WERI-Rb-1 (cell line): ENCODE measurements around the gene FBXW7.

Experiments used
- DNase-seq: peaks from one replicate; pipeline ENCODE4 v3.0.0-alpha.2; 2020
- H3K27ac ChIP-seq: fragments of 250-450 bp; sonication (Bioruptor Pico); 2 replicates; pipeline ENCODE4 v1.5.1; 2020; ENCODE audit warnings: mild to moderate bottlenecking, moderate library complexity
- H3K27me3 ChIP-seq: fragments of 250-450 bp; sonication (Bioruptor Pico); 2 replicates; pipeline ENCODE4 v1.5.1; 2021; ENCODE audit warnings: mild to moderate bottlenecking, low read depth, moderate library complexity; ENCODE audit not compliant: insufficient read depth, severe bottlenecking
- H3K36me3 ChIP-seq: fragments of 250-450 bp; sonication (Bioruptor Pico); 2 replicates; pipeline ENCODE4 v1.5.1; 2020; ENCODE audit warnings: mild to moderate bottlenecking, moderate library complexity
- H3K4me3 ChIP-seq: 2 replicates; pipeline ENCODE4 v1.5.1; 2011; ENCODE audit warnings: low read depth, mild to moderate bottlenecking, control low read depth, low read length
- H3K9me3 ChIP-seq: fragments of 250-450 bp; sonication (Bioruptor Pico); 2 replicates; pipeline ENCODE4 v1.5.1; 2021; ENCODE audit warnings: mild to moderate bottlenecking, moderate library complexity; ENCODE audit not compliant: severe bottlenecking
- TF ChIP-seq, protein P1 (sequence below): IDR thresholded peaks from 2 replicates; pipeline ENCODE4 v1.5.1; 2011; ENCODE audit warnings: low read depth, mild to moderate bottlenecking, control low read depth, inconsistent platforms, low read length

Gene FBXW7

DNA sequence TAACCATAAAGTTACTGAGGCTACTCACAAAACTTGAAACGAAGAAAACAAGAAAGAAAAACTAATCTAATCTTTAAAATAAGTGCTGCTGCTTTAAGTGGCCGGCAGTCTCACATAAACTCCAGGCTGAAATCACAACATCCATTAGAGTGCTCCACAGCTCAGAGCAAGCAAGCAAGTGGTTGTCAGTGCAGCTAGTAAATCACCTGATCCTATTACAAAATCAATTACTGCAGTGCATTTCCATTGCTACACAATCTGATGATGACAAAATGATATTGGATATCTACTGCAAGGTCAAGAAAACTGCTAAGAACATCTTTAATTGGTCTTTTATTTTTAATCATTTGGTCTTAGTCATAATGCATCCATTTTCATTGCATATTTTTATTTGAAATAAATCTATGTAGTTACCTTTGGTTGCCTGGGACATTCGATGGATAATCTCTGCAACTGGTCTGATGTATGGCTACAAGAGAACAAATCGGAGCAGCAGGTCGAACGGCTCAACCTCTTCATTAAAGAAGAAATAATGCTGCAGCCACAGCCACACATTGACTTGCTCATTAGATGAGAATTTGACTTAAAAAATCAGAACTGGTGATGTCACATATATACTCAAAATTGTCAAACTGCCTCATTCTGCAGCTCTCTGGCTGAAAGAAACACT lies 87.7 kb downstream of the FBXW7 start:
- no peaks in the 10 kb centered on the region for H3K27me3 ChIP-seq
- no peaks in the 10 kb centered on the region for H3K36me3 ChIP-seq
- TF ChIP-seq, protein P1, sequence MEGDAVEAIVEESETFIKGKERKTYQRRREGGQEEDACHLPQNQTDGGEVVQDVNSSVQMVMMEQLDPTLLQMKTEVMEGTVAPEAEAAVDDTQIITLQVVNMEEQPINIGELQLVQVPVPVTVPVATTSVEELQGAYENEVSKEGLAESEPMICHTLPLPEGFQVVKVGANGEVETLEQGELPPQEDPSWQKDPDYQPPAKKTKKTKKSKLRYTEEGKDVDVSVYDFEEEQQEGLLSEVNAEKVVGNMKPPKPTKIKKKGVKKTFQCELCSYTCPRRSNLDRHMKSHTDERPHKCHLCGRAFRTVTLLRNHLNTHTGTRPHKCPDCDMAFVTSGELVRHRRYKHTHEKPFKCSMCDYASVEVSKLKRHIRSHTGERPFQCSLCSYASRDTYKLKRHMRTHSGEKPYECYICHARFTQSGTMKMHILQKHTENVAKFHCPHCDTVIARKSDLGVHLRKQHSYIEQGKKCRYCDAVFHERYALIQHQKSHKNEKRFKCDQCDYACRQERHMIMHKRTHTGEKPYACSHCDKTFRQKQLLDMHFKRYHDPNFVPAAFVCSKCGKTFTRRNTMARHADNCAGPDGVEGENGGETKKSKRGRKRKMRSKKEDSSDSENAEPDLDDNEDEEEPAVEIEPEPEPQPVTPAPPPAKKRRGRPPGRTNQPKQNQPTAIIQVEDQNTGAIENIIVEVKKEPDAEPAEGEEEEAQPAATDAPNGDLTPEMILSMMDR: no peak
- no peak overlapping the region for H3K27ac ChIP-seq
- no peak overlapping the region for H3K4me3 ChIP-seq
- DNase-seq: peak; percentile 53
- no peaks in the 10 kb centered on the region for H3K9me3 ChIP-seq

DNA sequence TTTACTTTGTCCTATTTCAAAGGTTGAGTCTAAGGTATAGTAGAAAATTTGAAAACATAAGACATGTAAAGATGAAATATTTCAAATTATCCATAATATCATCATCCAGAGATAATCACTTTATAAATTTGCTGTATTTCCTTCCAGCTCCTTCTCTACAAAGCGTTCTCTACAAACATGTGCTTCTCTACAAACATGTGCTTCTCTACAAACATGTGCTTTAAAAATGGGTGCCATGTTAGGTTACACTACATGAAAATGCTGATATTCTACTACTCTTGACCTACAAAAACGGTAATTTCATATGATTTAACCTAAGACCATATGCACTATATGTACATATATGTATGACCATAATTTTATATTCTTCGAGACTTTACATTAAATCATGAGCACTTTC lies 92.0 kb downstream of the FBXW7 start:
- no peak overlapping the region for H3K4me3 ChIP-seq
- no peaks in the 10 kb centered on the region for H3K9me3 ChIP-seq
- TF ChIP-seq, protein P1: no peak
- no peaks in the 10 kb centered on the region for H3K27me3 ChIP-seq
- H3K27ac ChIP-seq: no peak overlapping the region
- no peak for DNase-seq
- H3K36me3 ChIP-seq: no peaks in the 10 kb centered on the region

DNA sequence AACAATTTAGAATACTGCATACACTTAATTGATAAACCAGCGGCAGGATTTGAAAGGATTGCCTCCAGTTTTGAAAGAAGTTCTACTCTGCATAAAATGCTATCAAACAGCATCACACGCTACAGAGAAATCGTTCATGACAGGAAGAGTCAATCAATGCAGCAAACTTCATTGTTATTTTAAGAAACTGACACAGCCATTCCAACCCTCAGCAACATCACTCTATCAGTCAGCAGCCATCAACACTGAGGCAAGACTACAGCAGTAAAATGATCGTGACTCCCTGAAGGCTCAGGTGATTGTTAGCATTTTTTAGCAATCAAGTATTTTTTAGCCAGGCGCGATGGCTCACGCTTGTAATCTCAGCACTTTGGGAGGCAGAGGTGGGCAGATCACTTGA lies 98.3 kb downstream of the FBXW7 start:
- H3K36me3 ChIP-seq: no peaks in the 10 kb centered on the region

DNA sequence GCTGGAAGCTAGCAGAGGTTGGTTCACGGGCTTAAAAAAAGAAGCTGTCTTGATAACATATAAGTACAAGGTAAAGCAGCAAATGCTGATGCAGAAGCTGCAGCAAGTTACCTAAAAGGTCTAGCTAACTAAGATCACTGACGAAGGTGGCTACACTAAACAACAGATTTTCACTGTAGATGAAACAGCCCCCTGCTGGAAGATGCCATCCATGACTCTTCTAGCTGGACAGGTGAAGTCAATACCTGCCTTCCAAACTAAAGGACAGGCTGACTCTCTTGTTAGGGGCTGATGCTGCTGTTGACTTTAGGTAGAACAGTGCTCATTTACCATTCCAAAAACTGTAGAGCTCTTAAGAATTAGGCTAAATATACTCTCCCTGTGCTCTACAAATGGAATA lies 99.5 kb downstream of the FBXW7 start:
- DNase-seq: no peak
- Histone ChIP-seq H3K27ac (no peak overlapping the region), H3K27me3 (no peaks in the 10 kb centered on the region), H3K36me3 (no peaks in the 10 kb centered on the region), H3K4me3 (no peak overlapping the region), H3K9me3 (no peaks in the 10 kb centered on the region)
- TF ChIP-seq, protein P1: peak; percentile 38

More for the DNA sequence above, 98.3 kb downstream of the FBXW7 start:
- Histone ChIP-seq H3K9me3 (no peaks in the 10 kb centered on the region), H3K4me3 (no peak overlapping the region), H3K27ac (no peak overlapping the region), H3K27me3 (no peaks in the 10 kb centered on the region)
- DNase-seq: no peak
- TF ChIP-seq, protein P1: no peak

DNA sequence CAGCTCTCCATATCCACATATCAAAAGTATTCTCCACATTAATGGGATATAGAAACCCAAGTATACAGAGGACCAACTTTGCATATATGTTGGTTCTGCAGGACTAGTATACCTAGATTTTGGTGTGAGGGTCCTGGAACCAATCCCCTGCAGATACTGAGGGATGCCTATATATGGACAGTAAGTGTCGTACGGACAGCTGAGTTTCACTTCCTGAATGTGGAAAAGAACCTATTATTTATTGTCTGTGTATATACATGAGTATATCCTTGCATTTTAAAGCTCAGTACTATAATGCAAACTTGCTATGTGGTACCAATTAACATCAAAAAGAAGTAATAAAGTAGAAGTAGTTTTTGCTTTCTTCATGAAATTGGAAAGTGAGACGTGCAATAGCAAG lies 101.9 kb downstream of the FBXW7 start:
- Histone ChIP-seq H3K27ac (no peak overlapping the region), H3K27me3 (no peaks in the 10 kb centered on the region), H3K9me3 (no peaks in the 10 kb centered on the region), H3K36me3 (no peaks in the 10 kb centered on the region), H3K4me3 (no peak overlapping the region)
- DNase-seq: no peak
- TF ChIP-seq, protein P1: no peak

DNA sequence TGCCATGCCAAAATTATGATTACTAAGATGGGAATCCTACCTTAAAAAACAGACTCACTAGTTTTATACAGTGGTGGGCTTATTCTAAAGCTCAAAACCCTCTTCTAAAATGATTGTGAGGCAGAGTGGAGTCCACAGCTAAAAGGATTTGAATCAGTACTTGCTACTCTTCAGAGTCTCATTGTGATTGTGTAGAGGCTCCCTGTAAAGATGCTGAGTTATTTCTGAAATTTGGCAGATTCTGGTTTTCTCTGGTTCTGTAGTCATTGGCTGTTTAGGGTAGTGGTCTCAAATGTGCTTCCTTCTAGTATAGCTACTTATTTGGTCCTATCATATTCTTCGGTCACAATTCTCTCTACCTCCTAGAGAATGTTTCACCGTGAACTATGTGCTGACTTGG lies 104.1 kb downstream of the FBXW7 start:
- H3K27ac ChIP-seq: no peak overlapping the region
- H3K9me3 ChIP-seq: no peaks in the 10 kb centered on the region
- no peak overlapping the region for H3K4me3 ChIP-seq
- TF ChIP-seq, protein P1: no peak
- no peaks in the 10 kb centered on the region for H3K27me3 ChIP-seq
- DNase-seq: no peak
- no peaks in the 10 kb centered on the region for H3K36me3 ChIP-seq
